ENCODE results near the gene DCAF6.
"Not testable (repeated sequence)": the region's sequence is repeated elsewhere in the genome, so short reads cannot be mapped to it uniquely, and the experiment has no call there.

DCAF6 gene

GRCh38 chr1:168031627-168032026, 95.1 kb downstream of the DCAF6 start:
- no peak for DNase-seq (ENCODE audit: low read depth)

DNA sequence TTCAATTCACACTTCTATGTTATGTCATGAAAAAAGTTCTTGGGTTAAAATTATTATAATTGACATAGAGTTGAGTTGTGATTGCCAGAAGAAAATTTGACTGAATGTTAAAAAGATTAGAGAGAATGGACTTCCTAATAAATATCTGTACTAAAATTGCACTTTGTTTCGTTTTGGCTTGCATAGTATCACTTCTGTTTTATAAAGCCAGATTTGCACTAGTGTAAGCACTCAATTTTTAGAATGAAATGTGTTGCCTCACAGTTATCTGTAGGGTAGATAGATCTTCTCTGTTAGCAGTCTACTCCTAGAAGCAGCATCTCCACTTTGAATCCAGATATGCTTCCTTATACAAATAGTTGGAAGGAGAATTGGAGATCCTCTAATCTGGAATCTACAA, 95.5 kb downstream of the DCAF6 start:
- DNase-seq (ENCODE audit: low read depth), result no peak

DNA sequence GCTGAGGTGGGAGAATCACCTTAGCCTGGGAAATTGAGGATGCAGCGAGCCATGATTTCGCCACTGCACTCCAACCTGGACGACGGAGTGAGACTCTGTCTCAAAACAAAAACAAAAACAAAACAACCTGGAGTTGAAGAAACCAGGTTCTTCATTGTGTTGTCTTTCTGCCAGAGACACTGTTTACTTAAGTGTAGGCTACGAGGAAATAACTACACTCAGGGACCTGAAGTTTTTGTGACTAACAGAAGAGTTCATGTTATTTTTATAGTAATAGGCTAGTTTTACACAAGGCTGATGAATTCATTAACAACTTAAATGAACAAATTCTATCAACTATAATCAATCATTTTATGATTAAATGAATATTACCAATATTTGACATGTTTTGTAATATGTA, 98.9 kb downstream of the DCAF6 start:
- DNase-seq (ENCODE audit: low read depth), result no peak

GRCh38 chr1:168042362-168042761, 105.9 kb downstream of the DCAF6 start:
- DNase-seq (ENCODE audit: low read depth), result no peak

GRCh38 chr1:168045311-168045710, 108.8 kb downstream of the DCAF6 start:
- no peak for DNase-seq (ENCODE audit: low read depth)

GRCh38 chr1:168050307-168050706, 113.8 kb downstream of the DCAF6 start:
- DNase-seq (ENCODE audit: low read depth), result no peak

- DNase-seq (ENCODE audit: low read depth), result no peak
These were observed 114.4 kb downstream of the DCAF6 start for GRCh38 chr1:168050880-168051279.

- no peak for DNase-seq (ENCODE audit: low read depth)
These were observed 117.2 kb downstream of the DCAF6 start for GRCh38 chr1:168053681-168054080.

DNA sequence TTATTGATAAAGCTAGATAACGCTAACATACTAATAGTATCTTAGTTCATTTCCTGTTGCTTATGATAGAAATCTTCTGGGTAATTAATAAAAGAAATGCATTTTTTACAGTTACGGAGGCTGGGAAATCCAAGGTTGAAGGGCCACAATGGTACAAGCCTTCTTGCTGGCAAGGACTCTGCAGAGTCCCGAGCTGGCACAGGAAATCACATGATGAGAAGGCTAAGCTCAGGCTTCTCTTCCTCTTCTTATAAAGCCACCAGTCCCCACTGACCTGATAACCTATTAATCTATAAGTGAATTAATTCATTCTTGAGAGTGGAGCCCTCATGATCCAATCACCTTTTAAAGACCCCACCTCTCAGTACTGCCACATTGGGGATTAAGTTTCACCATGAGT, 117.6 kb downstream of the DCAF6 start:
- no peak for DNase-seq (ENCODE audit: low read depth)

DNA sequence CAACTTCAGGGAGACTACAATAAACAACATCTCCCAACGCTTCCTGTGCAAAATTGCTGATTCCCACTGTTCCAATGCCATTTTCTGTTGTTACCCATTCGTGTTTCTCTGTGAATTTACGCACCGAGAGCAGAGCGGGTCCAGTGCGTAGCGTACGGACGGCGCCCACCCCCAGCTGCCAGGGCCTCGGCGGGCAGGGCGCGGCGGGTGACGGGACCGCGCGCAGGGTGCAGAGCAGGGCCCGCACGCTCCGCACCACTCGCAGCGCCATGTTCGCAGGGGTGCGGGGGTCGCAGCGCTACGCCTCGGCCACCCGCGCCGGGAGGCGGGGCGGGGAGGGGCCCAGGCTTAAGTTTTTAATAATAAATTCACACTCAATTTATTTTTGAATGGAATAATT, 119.7 kb downstream of the DCAF6 start:
- DNase-seq (ENCODE audit: low read depth), result not testable (repeated sequence)

- DNase-seq (ENCODE audit: low read depth), result no peak
These were observed 120.9 kb downstream of the DCAF6 start for GRCh38 chr1:168057355-168057754.

- peak; percentile 64 for DNase-seq (ENCODE audit: low read depth)
These were observed 121.4 kb downstream of the DCAF6 start for GRCh38 chr1:168057921-168058320.

DNA sequence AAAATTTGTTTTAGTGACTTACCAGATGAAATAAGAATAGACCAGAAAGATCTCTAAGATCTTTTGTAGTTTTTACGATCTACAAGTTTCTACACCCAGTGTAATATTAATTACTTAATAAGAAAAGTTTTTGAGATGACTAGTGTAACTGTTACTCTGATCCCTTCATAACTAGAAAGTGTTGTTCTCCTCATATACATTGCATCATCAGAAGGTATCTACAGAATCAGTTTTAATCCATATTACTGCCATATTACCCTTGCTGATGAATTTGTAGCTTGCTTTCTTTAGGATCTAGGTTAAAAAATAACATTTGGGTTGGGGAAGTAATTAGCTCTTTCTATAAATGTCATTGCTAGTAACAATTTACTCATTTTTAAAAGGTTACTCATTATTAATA, 127.7 kb downstream of the DCAF6 start:
- no peak for DNase-seq (ENCODE audit: low read depth)

GRCh38 chr1:168065506-168065905, 129.0 kb downstream of the DCAF6 start:
- DNase-seq (ENCODE audit: low read depth), result peak; percentile 63

DNA sequence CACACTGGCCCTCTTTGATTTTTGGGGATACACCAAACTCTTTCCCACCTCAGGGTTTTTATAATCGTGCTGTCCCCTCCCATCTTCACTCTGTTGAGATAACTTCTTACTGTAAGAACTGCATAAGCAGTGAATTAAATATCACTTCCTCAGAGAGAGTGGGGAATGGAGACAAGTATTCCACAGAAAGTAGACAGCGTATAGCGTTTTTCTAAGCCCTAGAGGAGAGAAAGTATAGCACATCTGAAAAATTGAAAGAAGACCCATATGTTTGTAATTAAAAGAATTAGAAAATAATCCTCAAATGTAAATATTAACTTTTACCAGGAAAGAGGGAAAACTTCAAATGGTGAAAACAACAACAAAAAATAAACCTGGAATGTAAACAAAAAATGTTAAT, 132.9 kb downstream of the DCAF6 start:
- no peak for DNase-seq (ENCODE audit: low read depth)

DNA sequence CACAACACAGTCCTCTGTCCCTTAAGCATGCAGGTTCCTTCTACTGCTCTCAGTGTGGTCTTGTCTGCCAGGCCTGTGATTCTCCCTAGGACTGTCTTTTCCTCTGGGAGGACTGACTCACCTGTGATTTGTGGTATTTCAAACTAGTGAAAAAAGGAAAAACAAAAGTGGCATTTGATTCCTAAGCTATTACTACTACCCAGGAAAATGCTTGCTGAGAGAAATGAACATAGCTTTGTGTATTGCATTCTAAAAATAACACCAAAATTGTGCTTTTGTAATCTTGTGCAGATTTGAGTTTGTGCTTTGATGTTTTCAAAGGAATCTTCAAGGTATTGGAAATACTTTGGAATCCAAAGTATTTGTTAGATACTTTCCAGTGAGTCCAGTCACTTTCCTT, 143.3 kb downstream of the DCAF6 start:
- peak; percentile 55 for DNase-seq (ENCODE audit: low read depth)

GRCh38 chr1:168081373-168082007, 145.0 kb downstream of the DCAF6 start:
- peak; percentile 95 for DNase-seq (ENCODE audit: low read depth)

- DNase-seq (ENCODE audit: low read depth), result peak; percentile 82
These were observed 145.8 kb downstream of the DCAF6 start for GRCh38 chr1:168082008-168082876.

DNA sequence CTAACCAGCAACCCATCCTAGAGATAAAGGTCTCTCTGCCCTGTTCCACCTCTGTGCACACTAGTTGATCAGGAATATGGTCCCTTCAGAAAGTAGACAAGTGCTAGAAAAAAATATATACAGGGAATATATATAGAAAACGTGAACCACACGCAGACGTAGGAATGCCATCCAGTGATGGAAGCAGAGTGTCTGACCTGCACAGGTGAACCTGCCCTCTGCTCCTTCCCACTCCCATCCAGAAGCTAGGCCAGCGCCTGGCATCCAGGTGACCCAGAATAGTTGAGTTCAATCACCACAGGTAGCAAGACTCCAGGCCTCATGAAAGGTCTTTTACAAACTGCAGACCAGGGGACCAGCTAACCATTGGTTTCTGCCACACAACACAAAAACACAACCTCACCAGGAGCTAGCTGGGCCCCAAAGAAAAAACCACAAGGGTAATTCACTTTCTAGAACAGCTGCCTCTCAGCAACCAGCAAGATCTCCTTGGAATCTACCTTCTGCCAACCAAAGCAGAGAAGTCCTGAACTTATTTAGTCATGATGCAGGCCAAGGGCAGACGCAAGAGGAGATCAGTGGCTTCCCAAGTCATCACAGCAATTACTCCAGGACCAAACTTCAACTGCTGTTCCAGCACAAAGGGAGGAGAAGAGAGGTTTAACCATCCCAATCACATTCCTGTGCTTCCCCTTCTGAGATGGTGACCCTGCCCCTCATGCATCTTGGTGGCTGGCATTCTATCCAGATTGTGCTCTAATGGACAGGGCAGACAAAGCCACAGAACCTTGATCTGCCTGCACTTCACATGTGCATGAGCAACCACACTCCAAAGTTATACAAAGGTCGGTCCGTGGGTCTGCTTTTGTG, 147.2 kb downstream of the DCAF6 start:
- DNase-seq (ENCODE audit: low read depth), result no peak

DNA sequence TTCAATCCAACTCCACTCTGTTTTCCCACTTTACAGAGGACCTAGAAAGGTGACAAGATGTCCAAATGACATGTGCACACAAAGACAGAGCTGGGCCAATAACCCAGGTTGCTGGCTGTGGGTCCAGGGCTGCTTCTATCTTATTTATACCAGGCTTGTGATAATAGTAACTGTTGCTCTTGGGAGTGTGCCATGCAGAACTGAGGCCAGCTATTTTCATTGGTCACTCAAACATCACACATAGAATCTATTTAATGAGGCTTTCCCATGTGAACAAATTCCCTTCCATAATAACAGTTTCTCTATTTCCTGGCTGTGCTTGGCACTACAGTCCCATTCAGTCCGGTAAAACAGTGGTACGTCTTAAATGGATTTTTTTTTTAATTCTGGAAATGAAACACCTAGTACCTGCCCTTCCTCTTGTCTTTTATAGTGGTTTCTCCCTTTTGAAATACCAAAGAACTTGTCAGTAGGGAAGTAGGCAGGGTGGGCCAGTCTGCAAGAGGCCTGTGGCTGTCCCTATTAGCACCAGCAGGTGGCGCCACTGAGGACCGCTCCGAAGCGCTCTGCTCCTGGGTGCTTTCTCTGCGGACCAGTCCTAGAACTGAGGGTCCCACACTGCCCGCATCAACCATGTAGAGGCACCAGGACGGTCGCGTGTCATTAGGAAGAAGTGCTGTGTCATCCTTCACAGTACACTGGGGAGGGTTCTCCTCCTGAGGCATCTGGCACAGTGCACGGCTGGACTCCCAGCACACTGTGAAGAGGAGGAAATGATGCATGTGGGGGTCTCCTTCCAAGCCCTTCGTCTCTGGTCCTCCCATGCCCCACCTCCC, 148.1 kb downstream of the DCAF6 start:
- DNase-seq (ENCODE audit: low read depth), result peak; percentile 35

GRCh38 chr1:168085401-168085872, 149.0 kb downstream of the DCAF6 start:
- no peak for DNase-seq (ENCODE audit: low read depth)

- DNase-seq (ENCODE audit: low read depth), result no peak
These were observed 150.0 kb downstream of the DCAF6 start for GRCh38 chr1:168086438-168086837.
